ENCODE data around the gene PRDM7.

- TF ChIP-seq POLR2A (IDR thresholded peaks at IDR 0.05; ENCODE audit: control extremely low read depth in 1 of 2, low read depth in 2 of 2, low read length in 2 of 2): no peak
- no peak for TF ChIP-seq SIRT6 (IDR thresholded peaks at IDR 0.05; ENCODE audit: low read length)
- TF ChIP-seq TAF1 (IDR thresholded peaks at IDR 0.05; ENCODE audit: low read depth, low read length): no peak
- no peak for TF ChIP-seq EZH2 (IDR thresholded peaks at IDR 0.05; ENCODE audit: low read depth, low read length, severe bottlenecking)
Observed at GRCh38 chr16:90048737-90049330, 28.3 kb downstream of the PRDM7 start.

All from H1 (cell line).